ENCODE data around the gene GALC.

The GALC gene

GRCh38 chr14:87961246-87961645 lies 31.7 kb downstream of the GALC start:
- H3K27me3 Mint-ChIP-seq (ENCODE audit: low read depth) = no peaks in the 10 kb centered on the region
- no peak overlapping the region for H3K27ac Mint-ChIP-seq
- H3K36me3 Mint-ChIP-seq (ENCODE audit: low read depth) = peaks cover 69% of the 10 kb centered on the region
- no peak overlapping the region for H3K4me3 Mint-ChIP-seq
- H3K4me1 Mint-ChIP-seq (ENCODE audit: low read depth) = peaks cover 10% of the 10 kb centered on the region
- no peak for DNase-seq (ENCODE audit: low spot score)
- peaks cover 5% of the 10 kb centered on the region for H3K9me3 Mint-ChIP-seq

- H3K4me3 Mint-ChIP-seq = no peak overlapping the region
These were observed 32.8 kb downstream of the GALC start for GRCh38 chr14:87960013-87960787.

DNA sequence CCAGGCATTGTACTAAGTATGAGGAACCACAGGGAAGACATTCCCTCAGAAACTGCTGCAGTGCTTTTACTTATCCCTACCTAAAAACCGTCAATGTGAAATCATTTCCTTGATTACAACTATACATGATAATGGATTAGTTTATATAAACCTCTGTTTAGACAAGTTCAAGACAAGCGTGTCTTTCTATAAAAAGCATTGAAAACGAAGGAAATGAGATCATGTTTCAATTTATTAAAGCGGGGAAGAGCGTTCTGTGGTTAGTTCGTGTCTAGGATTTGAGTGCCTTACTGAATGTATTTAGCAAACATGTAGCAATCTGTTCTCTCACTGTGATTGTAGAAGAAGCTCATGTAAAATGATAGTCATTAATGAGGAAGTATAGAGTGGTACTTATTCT lies 37.5 kb downstream of the GALC start:
- H3K4me1 Mint-ChIP-seq (ENCODE audit: low read depth) = peaks cover 52% of the 10 kb centered on the region
- no peak overlapping the region for H3K4me3 Mint-ChIP-seq
- peaks cover 54% of the 10 kb centered on the region for H3K36me3 Mint-ChIP-seq (ENCODE audit: low read depth)
- H3K9me3 Mint-ChIP-seq = peaks cover 5% of the 10 kb centered on the region
- DNase-seq (ENCODE audit: low spot score) = no peak
- no peaks in the 10 kb centered on the region for H3K27me3 Mint-ChIP-seq (ENCODE audit: low read depth)
- no peak overlapping the region for H3K27ac Mint-ChIP-seq

More at GRCh38 chr14:87960013-87960787, 32.8 kb downstream of the GALC start:
- no peak for DNase-seq (ENCODE audit: low spot score)
- peaks cover 20% of the 10 kb centered on the region for H3K4me1 Mint-ChIP-seq (ENCODE audit: low read depth)
- peaks cover 5% of the 10 kb centered on the region for H3K9me3 Mint-ChIP-seq
- H3K27ac Mint-ChIP-seq = no peak overlapping the region
- H3K27me3 Mint-ChIP-seq (ENCODE audit: low read depth) = no peaks in the 10 kb centered on the region
- peaks cover 69% of the 10 kb centered on the region for H3K36me3 Mint-ChIP-seq (ENCODE audit: low read depth)

GRCh38 chr14:87952307-87953094 lies 40.5 kb downstream of the GALC start:
- Mint-ChIP-seq H3K27ac (peak overlapping the region; percentile 92), H3K4me3 (peak overlapping the region; percentile 78), H3K36me3 (ENCODE audit: low read depth) (peaks cover 42% of the 10 kb centered on the region), H3K4me1 (ENCODE audit: low read depth) (peaks cover 41% of the 10 kb centered on the region), H3K9me3 (no peaks in the 10 kb centered on the region), H3K27me3 (ENCODE audit: low read depth) (no peaks in the 10 kb centered on the region)
- DNase-seq (ENCODE audit: low spot score) = no peak

DNA sequence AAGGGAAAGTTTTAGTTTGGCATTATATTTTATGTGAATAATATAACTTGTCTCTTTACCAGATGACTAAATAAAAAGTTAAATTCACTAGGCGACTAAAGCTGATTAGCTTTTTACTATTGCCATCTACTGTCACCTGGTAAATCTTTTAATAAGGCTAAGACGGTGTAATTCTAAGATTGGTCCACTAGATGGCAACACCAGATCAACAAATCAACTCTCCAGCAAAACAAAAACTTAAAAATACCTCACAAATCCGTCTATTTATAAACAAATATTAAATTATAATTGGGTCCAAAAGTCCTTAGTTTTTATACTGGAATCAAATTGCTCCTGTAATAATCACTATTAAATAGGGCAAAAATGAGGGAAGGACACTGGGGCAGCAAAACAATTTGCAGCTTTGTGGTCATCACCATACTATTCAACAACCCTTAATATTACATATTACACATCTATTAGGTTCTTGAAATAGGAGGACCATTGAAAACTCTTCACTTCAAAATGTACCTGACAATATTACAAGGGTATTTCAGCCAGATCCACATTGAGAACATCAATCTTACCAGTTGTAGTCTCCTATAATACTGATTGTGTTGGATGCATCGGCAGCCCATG lies 47.9 kb downstream of the GALC start:
- no peak overlapping the region for H3K27ac Mint-ChIP-seq
- no peak for DNase-seq (ENCODE audit: low spot score)
- H3K4me1 Mint-ChIP-seq (ENCODE audit: low read depth) = peaks cover 2% of the 10 kb centered on the region
- no peak overlapping the region for H3K4me3 Mint-ChIP-seq
- peaks cover 25% of the 10 kb centered on the region for H3K36me3 Mint-ChIP-seq (ENCODE audit: low read depth)
- no peaks in the 10 kb centered on the region for H3K9me3 Mint-ChIP-seq
- H3K27me3 Mint-ChIP-seq (ENCODE audit: low read depth) = no peaks in the 10 kb centered on the region

DNA sequence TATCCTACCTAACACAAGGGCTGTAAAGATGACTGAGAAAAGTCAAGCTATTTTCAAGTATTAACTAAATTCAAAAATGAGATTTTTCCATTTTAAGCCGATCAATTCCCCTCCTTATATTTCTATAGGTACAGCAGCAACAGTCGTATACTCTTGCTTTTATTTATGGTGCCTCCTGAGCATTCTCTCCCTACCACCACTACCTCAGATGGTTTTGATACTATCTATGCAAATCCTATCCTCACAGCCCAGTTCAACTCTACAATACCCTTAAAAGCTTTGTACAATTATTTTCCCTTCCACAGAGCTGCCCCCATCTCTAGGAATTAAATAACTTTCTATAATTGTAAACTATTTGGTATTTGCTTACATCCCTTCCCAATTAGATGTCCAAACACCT lies 52.1 kb downstream of the GALC start:
- Mint-ChIP-seq H3K9me3 (no peaks in the 10 kb centered on the region), H3K36me3 (ENCODE audit: low read depth) (peaks cover 16% of the 10 kb centered on the region), H3K27ac (no peak overlapping the region), H3K27me3 (ENCODE audit: low read depth) (no peaks in the 10 kb centered on the region), H3K4me1 (ENCODE audit: low read depth) (peaks cover 2% of the 10 kb centered on the region), H3K4me3 (no peak overlapping the region)
- no peak for DNase-seq (ENCODE audit: low spot score)

GRCh38 chr14:87940382-87940781 lies 52.6 kb downstream of the GALC start:
- H3K27me3 Mint-ChIP-seq (ENCODE audit: low read depth) = no peaks in the 10 kb centered on the region
- H3K36me3 Mint-ChIP-seq (ENCODE audit: low read depth) = peaks cover 16% of the 10 kb centered on the region
- no peaks in the 10 kb centered on the region for H3K9me3 Mint-ChIP-seq
- no peak for DNase-seq (ENCODE audit: low spot score)
- peaks cover 2% of the 10 kb centered on the region for H3K4me1 Mint-ChIP-seq (ENCODE audit: low read depth)
- H3K27ac Mint-ChIP-seq = no peak overlapping the region
- H3K4me3 Mint-ChIP-seq = no peak overlapping the region

- Mint-ChIP-seq H3K36me3 (ENCODE audit: low read depth) (peaks cover 16% of the 10 kb centered on the region), H3K4me3 (no peak overlapping the region), H3K9me3 (no peaks in the 10 kb centered on the region), H3K4me1 (ENCODE audit: low read depth) (peaks cover under 1% of the 10 kb centered on the region), H3K27me3 (ENCODE audit: low read depth) (no peaks in the 10 kb centered on the region), H3K27ac (no peak overlapping the region)
- no peak for DNase-seq (ENCODE audit: low spot score)
These were observed 57.1 kb downstream of the GALC start for GRCh38 chr14:87935886-87936285.

- no peaks in the 10 kb centered on the region for H3K9me3 Mint-ChIP-seq
- H3K27ac Mint-ChIP-seq = no peak overlapping the region
- no peaks in the 10 kb centered on the region for H3K4me1 Mint-ChIP-seq (ENCODE audit: low read depth)
- H3K4me3 Mint-ChIP-seq = no peak overlapping the region
- H3K27me3 Mint-ChIP-seq (ENCODE audit: low read depth) = no peaks in the 10 kb centered on the region
- peaks cover 15% of the 10 kb centered on the region for H3K36me3 Mint-ChIP-seq (ENCODE audit: low read depth)
- DNase-seq (ENCODE audit: low spot score) = no peak
These were observed 57.7 kb downstream of the GALC start for GRCh38 chr14:87935081-87935828.

GRCh38 chr14:87934185-87934584 lies 58.8 kb downstream of the GALC start:
- Mint-ChIP-seq H3K4me1 (ENCODE audit: low read depth) (no peaks in the 10 kb centered on the region), H3K27ac (no peak overlapping the region), H3K36me3 (ENCODE audit: low read depth) (peaks cover 12% of the 10 kb centered on the region), H3K27me3 (ENCODE audit: low read depth) (no peaks in the 10 kb centered on the region), H3K4me3 (no peak overlapping the region), H3K9me3 (no peaks in the 10 kb centered on the region)
- DNase-seq (ENCODE audit: low spot score) = no peak

- peaks cover 5% of the 10 kb centered on the region for H3K27me3 Mint-ChIP-seq (ENCODE audit: low read depth)
- no peak overlapping the region for H3K27ac Mint-ChIP-seq
- DNase-seq (ENCODE audit: low spot score) = no peak
- peaks cover 17% of the 10 kb centered on the region for H3K9me3 Mint-ChIP-seq
- no peak overlapping the region for H3K4me3 Mint-ChIP-seq
- H3K36me3 Mint-ChIP-seq (ENCODE audit: low read depth) = no peaks in the 10 kb centered on the region
- H3K4me1 Mint-ChIP-seq (ENCODE audit: low read depth) = no peaks in the 10 kb centered on the region
These were observed 76.1 kb downstream of the GALC start for GRCh38 chr14:87916886-87917275.

DNA sequence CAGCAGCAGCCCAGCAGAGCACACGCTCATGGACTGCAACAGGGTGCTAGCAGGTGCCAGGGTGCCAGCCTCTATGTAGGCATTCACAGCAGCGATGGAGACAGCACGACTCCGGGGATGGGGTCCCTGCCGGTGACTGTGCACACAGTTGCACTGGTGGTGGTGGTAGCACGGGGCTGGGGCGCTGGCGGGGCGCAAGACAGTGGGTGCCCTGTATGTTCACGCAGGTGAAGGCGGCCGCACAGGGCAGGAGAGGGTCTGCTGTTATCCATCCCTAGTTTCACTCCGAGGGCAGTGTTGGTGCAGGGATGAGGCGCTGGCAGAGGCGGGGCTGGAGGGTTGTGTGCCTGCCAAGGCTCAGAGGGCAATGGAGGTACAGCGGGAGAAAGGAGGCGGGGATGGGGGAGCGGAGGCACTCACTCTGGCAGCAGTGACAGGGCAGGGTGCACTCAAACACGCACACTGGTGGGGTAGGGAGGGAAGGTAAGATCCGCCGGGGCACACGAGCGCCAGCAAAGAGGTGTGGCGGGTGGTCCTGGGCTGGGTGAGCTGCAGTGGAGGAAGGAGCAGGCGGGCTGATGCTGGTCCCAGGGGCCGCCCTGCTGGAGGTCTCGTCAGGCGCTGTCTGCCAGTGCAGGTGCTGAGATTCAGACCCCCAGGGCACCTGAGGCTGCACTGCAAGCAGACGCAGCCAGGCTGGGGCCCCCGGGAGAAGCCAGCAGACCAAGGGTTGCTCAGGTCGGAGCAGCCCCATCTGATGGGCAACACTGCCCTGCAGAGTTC lies 76.7 kb downstream of the GALC start:
- H3K4me1 Mint-ChIP-seq (ENCODE audit: low read depth) = no peaks in the 10 kb centered on the region
- H3K27me3 Mint-ChIP-seq (ENCODE audit: low read depth) = peaks cover 5% of the 10 kb centered on the region
- no peak overlapping the region for H3K27ac Mint-ChIP-seq
- peaks cover 17% of the 10 kb centered on the region for H3K9me3 Mint-ChIP-seq
- H3K36me3 Mint-ChIP-seq (ENCODE audit: low read depth) = no peaks in the 10 kb centered on the region
- DNase-seq (ENCODE audit: low spot score) = no peak
- H3K4me3 Mint-ChIP-seq = no peak overlapping the region

GRCh38 chr14:87908550-87908949 lies 84.4 kb downstream of the GALC start:
- no peaks in the 10 kb centered on the region for H3K36me3 Mint-ChIP-seq (ENCODE audit: low read depth)
- peaks cover under 1% of the 10 kb centered on the region for H3K9me3 Mint-ChIP-seq
- H3K4me3 Mint-ChIP-seq = no peak overlapping the region
- H3K4me1 Mint-ChIP-seq (ENCODE audit: low read depth) = no peaks in the 10 kb centered on the region
- no peak overlapping the region for H3K27ac Mint-ChIP-seq
- peaks cover 2% of the 10 kb centered on the region for H3K27me3 Mint-ChIP-seq (ENCODE audit: low read depth)
- no peak for DNase-seq (ENCODE audit: low spot score)

Data from T-helper 2 cell treated with Interferon-gamma antibody and Interleukin-4, amounts not matched to agents 5 μg/mL and 100 μg/mL, for 36 hours (primary cell).